Stimulated activated CD4-positive, alpha-beta T cell treated with anti-CD3 and anti-CD28 coated beads, Interleukin-1b, Interleukin-23, amount 100 ng/mL, for 1 hour (primary cell): ENCODE measurements around the gene EXOSC10.
A peak's percentile ranks its signal among the peaks of the same experiment; 100 is the strongest.
"Not testable (repeated sequence)": the region's sequence is repeated elsewhere in the genome, so short reads cannot be mapped to it uniquely, and the experiment has no call there.

Experiments used
- DNase-seq, 2 donors: peaks; one replicate each; pipeline ENCODE4 v3.0.0-alpha.2; 2020; ENCODE audit warnings: low read depth in 2 of 2

Gene EXOSC10

DNA sequence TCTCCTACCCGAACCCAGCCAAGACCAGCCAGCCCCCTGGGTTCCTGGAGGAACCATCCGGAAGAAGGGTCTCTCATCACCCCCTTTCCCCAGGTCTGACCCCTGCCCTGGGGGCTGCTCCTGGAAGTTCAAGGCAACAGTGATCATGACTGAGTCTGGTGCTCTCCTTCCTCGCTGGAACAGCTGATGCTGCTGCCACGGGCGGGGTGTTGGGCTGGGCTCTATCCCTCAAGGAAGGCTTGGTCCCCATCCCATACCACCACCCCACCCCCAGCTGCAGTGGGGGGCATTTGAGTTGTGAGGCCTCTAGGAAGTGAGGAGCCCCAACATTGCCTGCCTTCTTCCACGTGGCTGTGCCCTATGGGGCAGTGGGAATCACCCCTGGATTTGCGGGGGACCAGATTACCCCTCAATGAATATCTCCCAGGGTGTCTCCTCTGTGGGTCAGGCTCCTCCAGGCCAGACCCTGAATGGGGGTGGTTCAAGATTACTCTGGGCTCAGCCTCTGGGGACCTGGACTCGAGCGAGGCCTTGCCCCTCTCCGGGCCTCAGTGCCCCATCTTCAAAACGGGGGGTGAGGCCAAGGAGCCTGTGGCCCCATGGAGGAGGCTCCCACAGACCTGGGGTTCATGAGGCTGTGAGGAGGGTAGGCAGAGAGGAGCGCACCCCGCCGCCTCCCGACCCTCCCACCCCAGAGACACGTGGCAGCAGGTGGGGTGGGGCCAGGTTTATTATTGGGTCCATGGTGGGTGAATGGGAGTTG is 55.4 kb downstream of the EXOSC10 start:
- no peak for DNase-seq

DNA sequence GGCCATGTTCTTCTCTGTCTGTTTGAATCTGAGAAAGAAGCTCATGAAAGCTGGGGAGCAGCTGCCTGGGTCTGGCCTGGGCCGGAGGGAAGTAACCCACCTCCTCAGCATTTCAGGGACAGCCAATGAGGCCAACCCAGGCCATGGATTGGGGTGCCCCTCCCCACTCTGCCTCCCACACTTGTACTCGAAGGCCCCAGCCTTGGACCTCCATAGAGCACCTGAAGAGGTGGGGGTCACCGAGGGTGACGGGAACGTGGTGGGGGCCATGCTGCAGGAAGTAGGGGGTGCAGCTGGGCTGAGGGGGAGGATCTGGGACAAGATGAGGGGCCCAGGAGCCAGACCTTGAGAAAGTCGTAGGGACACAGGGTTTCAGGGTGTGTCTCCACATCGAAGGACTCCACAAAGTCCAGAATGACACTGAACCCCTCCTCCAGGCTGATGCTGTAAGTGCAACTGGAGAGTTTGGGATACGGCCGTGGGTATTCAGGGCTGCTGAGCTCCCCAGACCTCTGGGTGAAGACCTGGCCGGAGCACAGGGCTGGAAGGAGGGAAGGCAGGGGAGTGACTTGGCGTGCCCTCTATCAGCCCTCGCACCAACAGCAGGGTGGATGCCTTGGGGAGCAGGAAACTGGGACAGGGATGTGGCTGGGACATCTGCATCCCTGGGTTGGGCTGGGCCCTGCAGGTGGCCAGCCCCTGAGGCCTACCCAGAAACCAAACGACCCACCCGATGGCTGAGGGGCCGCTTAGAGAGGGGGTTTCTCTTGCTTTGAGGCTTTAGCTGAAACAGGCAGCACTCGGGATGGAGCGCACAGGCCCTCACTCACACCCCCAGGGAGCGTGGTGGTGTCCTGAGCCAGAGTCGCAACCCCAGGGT is 56.4 kb downstream of the EXOSC10 start:
- no peak for DNase-seq

DNA sequence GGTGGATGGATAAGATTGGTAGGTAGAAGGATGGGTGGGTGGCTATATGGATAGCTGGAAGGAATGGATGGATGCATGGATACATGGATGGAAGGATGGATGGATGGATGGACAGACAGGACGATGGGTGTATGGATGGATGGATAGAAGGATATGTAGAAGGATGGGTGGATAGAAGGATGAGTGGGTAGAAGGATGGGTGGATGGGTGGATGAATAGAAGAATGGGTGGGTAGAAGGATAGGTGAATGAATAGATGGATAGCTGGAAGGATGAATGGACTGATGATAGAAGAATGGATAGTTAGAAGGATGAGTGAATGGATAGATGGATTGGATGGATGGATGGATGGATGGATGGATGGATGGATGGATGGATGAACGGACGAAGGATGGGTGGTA is 57.6 kb downstream of the EXOSC10 start:
- DNase-seq, result no peak

DNA sequence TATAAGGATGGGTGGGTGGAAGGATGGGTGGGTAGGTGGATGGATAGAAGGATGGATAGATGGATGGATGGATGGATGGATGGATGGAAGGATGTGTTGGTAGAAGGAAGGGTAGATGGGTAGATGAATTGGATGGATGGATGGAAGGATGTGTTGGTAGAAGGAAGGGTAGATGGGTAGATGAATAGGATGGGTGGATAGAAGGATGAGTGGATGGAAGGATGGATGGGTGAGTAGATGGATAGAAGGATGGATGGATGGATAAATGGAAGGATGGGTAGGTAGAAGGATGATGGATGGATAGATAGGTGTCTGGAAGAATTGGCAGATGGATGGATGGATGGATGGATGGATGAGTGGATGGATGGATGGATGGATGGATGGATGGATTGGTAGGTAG is 58.6 kb downstream of the EXOSC10 start:
- DNase-seq, result no peak

DNA sequence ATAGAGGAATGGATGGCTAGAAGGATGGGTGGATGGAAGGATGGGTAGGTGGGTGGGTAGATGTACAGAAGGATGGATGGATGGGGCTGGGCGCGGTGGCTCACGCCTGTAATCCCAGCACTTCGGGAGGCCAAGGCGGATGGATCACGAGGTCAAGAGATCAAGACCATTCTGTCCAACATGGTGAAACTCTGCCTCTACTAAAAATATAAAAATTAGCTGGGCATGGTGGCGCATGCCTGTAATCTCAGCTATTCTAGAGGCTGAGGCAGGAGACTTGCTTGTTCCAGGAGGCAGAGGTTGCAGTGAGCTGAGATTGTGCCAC is 59.6 kb downstream of the EXOSC10 start:
- DNase-seq, result not testable (repeated sequence)

DNA sequence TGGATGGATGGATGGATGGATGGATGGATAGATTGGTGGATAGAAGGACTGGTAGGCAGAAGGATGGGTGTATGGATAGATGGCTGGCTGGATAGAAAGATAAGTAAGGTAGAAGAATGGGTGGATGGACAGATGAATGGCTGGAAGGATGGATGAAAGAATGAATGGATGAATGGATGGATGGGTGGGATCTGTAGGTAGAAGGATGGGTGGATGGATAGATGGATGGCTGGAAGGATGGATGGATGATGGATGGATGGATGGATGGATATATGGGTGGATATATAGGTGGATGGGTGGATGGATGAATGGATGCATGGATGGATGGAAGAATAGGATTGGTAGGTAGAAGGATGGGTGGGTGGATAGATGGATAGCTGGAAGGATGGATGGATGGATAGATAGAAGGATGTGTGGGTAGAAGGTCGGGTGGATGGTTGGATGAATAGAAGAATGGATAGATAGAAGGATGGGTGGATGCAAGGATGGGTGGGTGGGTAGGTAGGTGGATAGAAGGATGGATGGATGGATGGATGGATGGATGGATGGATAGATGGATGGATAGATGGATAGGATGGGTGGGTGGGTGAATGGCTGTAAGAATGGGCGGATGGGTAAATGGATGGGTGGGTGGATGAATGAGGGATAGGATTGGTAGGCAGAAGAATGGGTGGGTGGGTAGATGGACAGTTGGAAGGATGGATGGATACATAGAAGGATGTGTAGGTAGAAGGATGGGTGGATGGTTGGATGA is 60.1 kb downstream of the EXOSC10 start:
- no peak for DNase-seq

DNA sequence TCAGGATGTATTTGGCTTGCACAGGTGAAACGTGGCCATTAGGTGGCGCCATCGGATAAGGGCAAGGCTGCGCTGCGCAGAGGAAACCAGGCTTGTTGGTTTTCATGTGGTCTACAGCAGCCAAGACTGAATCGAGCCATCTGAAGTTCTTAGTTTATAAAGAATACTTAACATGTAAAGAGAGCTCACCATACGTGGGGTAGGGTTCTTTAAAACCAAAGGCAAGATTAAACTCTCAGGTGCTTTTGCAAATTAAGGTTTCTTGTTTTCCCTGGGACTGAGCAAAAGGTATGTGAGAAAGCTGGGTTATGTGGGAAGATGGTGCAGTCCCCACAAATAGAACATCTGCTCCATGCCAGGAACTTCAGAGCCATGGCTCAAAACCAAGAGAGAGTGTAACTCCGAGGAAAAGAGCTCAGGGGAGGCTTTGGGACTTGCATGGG is 61.9 kb downstream of the EXOSC10 start:
- DNase-seq, result peak; percentile 77 to 85

DNA sequence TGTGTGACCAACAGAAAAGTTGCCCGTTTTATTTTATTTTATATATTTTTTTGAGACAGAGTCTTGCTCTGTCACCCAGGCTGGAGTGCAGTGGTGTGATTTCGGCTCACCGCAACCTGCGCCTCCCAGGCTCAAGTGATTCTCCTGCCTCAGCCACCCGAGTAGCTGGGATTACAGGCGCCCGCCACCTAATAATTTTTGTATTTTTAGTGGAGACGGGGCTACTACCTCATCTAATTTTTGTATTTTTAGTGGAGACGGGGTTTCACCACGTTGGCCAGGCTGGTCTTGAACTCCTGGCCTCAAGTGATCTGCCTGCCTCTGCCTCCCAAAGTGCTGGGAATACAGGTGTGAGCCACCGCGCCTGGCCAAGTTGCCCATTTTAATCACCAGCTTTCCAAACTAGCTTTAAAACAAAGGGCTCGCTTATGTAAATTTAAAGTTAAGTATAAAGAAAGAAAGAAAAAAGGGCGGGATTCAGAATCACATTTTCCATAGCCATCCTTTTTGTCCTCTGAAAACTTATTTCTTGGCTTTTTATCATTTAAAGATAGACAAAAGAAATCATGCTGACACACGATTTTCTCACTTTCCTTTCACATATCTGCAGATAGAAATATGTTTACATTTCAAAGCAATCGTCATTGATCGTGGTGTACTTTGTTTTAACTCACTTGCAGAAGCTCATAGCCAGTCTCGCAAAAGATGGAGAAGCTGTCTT is 62.5 kb downstream of the EXOSC10 start:
- DNase-seq, result not testable (repeated sequence)

DNA sequence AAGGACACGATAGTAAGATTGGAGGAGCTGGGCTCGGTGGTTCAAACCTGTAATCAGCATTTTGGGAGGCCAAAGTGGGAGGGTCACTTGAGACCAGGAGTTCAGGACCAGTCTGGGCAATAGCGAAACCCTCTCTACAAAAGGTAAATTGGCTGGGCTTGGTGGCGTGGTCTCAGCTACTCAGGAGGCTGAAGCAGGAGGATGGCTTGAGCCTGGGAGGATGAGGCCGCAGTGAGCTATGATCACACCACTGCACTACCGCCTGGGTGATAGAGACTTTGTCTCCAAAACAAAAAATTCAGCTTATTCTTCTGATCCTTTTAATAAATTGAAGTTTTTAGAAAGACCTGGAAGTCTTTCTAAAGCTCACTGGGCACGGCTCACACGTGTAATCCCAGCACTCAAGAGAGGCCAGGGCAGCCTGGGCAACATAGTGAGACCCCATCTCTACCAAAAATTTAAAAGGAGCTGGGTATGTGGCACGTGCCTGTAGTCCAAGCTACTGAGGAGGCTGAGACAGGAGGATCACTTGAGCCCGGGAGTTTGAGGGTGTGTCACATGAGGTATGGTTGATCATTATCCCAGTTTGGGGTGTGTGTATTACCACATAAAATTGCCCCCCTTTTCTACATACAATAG is 67.9 kb downstream of the EXOSC10 start:
- no peak for DNase-seq

DNA sequence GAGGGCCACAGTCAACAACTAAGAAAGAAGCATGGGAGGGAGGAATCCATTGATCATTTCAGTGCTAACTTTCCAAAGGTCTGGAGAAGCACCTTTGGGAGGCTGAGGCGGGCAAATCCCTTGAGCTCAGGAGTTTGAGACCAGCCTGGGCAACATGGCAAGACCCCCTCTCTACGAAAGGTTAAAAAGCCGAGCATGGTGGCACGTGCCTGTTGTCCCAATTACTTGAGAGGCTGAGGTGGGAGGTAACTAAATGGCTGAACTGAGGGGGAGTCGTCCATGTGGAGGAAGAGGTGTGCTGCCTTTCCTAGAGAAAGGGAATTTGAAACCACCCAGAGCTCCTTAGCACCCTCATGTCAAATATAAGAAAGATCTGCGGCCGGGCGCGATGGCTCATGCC is 68.8 kb downstream of the EXOSC10 start:
- no peak for DNase-seq

DNA sequence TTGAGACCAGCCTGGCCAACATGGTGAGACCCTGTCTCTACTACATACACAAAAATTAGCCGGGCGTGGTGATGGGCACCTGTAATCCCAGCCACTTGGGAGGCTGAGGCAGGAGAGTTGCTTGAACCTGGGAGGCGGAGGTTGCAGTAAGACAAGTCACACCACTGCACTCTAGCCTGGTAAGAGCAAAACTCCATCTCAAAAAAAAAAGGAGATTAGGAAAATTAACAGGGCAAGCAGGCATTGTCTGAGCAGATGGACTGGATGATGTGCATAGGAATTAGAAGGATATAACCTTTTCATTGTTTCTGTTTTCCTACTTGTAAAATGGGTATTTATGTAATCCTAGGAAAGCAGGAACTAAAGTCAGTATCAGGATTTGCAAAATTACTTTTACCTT is 71.7 kb downstream of the EXOSC10 start:
- DNase-seq, result no peak

DNA sequence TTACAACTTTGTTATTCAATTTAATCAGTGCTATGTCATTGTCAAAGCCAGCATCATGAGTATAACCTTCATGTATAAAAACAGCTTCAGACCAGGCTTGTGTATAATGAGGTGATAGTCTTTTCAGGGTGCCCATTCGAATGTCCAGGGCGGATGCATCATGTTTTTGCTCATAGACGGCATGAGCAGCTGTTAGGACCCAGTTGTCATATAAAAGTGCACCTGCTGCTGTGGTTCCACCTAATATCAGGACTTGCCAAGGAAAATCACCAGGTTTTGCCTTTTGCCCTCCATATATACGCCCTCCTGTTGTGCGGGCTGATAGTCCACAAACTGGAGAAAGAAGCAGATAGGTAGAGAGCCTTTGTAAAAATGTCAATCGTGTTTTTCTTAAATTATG is 72.4 kb downstream of the EXOSC10 start:
- no peak for DNase-seq

DNA sequence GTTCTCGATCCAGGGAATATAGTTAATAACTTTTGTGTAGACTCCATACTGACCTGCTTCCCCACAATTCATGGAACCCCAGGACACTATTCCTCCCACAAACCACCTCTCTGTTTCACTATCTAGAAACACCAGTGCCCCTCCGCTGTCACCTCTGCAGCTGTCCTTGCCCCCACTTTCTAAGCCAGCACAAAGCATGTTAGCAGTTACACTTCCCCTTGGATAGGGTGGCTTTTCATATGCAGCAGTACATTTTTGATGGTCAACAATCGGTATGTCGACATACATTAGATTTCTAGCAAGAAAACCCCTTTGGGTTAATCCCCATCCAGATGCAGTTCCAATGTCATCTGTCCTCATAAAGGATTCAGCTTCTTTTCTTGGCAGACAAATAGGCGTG is 72.8 kb downstream of the EXOSC10 start:
- no peak for DNase-seq

DNA sequence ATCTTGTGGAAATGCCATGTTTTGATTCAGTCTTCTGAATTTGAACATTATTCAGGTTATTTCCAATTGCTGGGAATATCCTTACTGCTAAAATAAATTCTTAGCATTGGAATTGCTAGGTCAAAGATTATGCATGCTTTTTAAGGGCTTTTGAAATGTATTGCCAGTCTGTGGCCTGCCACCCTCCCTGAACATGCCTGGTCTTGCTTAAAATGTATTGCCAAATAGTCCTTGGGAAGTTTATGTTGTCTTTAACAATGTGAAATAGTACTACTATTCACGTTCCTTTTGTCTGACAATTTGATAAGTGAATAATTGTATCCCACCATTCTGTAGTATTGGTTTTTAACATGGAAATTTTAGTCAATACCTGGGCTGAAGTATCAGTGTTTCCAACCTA is 73.6 kb downstream of the EXOSC10 start:
- DNase-seq, result no peak

DNA sequence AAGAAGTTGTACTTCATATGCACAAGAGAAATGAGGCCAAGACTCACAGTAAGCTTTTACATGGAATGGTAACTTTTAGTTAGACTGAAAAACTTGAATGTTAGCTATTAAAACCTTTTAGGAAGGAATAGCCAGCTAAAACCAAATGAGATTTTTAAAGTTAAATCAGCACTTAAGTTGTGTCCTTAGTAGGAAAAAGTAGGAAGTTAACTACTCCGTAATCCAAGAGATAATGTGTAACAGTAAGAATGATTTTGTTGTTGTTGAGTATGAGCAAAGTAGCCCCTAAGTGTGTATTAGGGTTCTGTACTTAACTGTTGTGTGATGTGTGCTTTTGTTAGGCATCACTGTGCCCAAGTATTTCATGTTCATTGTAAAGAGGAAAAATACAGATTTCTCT is 74.1 kb downstream of the EXOSC10 start:
- no peak for DNase-seq

DNA sequence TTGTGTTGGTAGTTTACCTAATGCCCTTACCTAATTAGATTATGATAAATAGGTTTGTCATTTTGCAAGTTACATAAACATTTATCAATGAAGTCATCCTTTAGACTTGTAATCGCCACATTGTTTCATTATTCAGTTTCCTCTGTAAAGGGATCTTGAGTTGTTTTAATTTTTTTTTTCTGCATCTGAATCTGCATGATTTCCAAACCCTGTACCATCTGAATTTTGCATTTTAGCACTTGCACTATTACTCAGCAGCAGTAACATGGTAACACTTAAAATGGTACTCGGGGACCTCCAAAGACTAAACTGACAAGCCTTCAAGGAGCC is 74.8 kb downstream of the EXOSC10 start:
- DNase-seq, result no peak

DNA sequence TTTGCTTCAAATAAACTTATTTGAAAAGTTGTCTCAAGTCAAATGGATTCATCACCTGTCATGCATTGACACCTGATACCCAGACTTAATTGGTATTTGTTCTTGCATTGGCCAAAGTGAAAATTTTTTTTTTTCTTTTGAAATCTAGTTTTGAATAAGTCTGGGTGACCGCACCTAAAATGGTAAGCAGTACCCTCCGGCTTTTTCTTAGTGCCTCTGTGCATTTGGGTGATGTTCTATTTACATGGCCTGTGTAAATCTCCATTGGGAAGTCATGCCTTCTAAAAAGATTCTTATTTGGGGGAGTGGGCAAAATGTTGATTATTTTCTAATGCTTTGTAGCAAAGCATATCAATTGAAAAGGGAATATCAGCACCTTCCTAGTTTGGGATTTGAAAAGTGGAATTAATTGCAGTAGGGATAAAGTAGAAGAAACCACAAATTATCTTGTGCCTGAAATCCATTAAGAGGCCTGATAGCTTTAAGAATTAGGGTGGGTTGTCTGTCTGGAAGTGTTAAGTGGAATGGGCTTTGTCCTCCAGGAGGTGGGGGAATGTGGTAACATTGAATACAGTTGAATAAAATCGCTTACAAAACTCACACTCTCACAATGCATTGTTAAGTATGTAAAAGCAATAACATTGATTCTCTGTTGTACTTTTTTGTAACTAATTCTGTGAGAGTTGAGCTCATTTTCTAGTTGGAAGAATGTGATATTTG is 75.4 kb downstream of the EXOSC10 start:
- DNase-seq, result no peak

DNA sequence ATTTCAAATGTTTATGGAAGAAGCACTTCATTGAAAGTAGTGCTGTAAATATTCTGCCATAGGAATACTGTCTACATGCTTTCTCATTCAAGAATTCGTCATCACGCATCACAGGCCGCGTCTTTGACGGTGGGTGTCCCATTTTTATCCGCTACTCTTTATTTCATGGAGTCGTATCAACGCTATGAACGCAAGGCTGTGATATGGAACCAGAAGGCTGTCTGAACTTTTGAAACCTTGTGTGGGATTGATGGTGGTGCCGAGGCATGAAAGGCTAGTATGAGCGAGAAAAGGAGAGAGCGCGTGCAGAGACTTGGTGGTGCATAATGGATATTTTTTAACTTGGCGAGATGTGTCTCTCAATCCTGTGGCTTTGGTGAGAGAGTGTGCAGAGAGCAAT is 76.5 kb downstream of the EXOSC10 start:
- no peak for DNase-seq

DNA sequence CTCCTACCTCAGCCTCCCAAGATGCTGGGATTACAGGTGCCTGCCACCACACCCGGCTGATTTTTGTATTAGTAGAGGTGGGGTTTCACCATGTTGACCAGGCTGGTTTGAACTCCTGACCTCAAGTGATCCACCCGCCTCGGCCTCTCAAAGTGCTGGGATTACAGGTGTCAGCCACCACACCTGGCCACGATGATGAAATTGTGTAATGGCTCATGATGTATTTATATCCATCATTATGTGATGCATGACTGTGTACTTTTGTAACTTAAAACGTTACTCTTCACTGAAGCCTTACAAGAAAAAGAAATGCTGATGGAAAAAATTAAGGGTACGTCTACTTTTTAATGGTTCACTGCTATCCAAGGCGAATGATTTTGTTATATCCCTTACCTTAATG is 79.7 kb downstream of the EXOSC10 start:
- DNase-seq, result no peak

DNA sequence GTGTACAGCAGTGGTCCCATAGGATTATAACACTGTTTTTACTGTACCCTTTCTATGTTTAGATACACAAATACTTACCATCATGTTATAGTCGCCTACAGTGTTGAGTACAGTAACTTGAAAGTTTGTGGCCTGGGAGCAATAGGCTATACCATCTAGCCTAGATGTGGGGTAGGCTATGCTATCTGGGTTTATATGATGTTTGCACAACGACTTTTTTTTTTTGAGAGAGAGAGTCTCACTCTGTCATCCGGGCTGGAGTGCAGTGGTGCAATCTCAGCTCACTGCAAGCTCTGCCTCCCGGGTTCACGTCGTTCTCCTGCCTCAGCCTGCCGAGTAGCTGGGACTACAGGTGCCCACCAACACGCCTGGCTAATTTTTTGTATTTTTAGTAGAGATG is 80.3 kb downstream of the EXOSC10 start:
- not testable (repeated sequence) for DNase-seq
